Stimulated activated memory B cell treated with anti-CD40 and anti-IgM and Interleukin-4, amounts not matched to agents 10 μg/mL and 1 μg/mL and 100 μg/mL, for 72 hours (primary cell): ENCODE results near the gene F2RL1.
"Not testable (repeated sequence)": the region's sequence is repeated elsewhere in the genome, so short reads cannot be mapped to it uniquely, and the experiment has no call there.

Experiments
- ATAC-seq: fragments of 150-1000 bp; cut with Tn5 transposase; 2 replicates; pipeline ENCODE4 v1.10.0; 2021
- H3K27ac Mint-ChIP-seq: one replicate; pipeline ENCODE4 v1.8.0; 2022; ENCODE audit warnings: mild to moderate bottlenecking, mixed read lengths
- H3K27me3 Mint-ChIP-seq: one replicate; pipeline ENCODE4 v1.8.0; 2022; ENCODE audit warnings: mixed read lengths
- H3K36me3 Mint-ChIP-seq: one replicate; pipeline ENCODE4 v1.8.0; 2022; ENCODE audit warnings: mixed read lengths
- H3K4me1 Mint-ChIP-seq: one replicate; pipeline ENCODE4 v1.8.0; 2022; ENCODE audit warnings: mixed read lengths
- H3K4me3 Mint-ChIP-seq: one replicate; pipeline ENCODE4 v1.8.0; 2022; ENCODE audit warnings: mild to moderate bottlenecking, moderate library complexity, mixed read lengths
- H3K9me3 Mint-ChIP-seq: one replicate; pipeline ENCODE4 v1.8.0; 2022; ENCODE audit warnings: mixed read lengths

Gene F2RL1

GRCh38 chr5:76820526-76820890, 1.7 kb downstream of the F2RL1 start:
- peaks cover 55% of the 10 kb centered on the region for H3K27me3 Mint-ChIP-seq
- H3K27ac Mint-ChIP-seq: no peak overlapping the region
- H3K4me3 Mint-ChIP-seq: no peak overlapping the region
- H3K4me1 Mint-ChIP-seq: peaks cover 18% of the 10 kb centered on the region
- ATAC-seq: no peak
- H3K36me3 Mint-ChIP-seq: no peaks in the 10 kb centered on the region
- no peaks in the 10 kb centered on the region for H3K9me3 Mint-ChIP-seq

GRCh38 chr5:76821136-76821535, 2.3 kb downstream of the F2RL1 start:
- Mint-ChIP-seq H3K27me3 (peaks cover 48% of the 10 kb centered on the region), H3K27ac (no peak overlapping the region), H3K4me3 (no peak overlapping the region), H3K4me1 (peaks cover 18% of the 10 kb centered on the region), H3K36me3 (no peaks in the 10 kb centered on the region), H3K9me3 (no peaks in the 10 kb centered on the region)
- no peak for ATAC-seq

- peaks cover 48% of the 10 kb centered on the region for H3K27me3 Mint-ChIP-seq
- H3K27ac Mint-ChIP-seq, H3K36me3 Mint-ChIP-seq: not testable (repeated sequence)
Measured at GRCh38 chr5:76822105-76822731, 3.4 kb downstream of the F2RL1 start.

GRCh38 chr5:76826416-76826815, 7.6 kb downstream of the F2RL1 start:
- H3K27ac Mint-ChIP-seq, H3K4me1 Mint-ChIP-seq, ATAC-seq, H3K9me3 Mint-ChIP-seq, H3K27me3 Mint-ChIP-seq, H3K4me3 Mint-ChIP-seq, H3K36me3 Mint-ChIP-seq: not testable (repeated sequence)

More at GRCh38 chr5:76822105-76822731, 3.4 kb downstream of the F2RL1 start:
- H3K4me1 Mint-ChIP-seq: peaks cover 18% of the 10 kb centered on the region
- not testable (repeated sequence) for H3K9me3 Mint-ChIP-seq, H3K4me3 Mint-ChIP-seq, ATAC-seq

GRCh38 chr5:76831110-76831452, 12.3 kb downstream of the F2RL1 start:
- H3K27ac Mint-ChIP-seq: no peak overlapping the region
- no peaks in the 10 kb centered on the region for H3K9me3 Mint-ChIP-seq
- H3K36me3 Mint-ChIP-seq: no peaks in the 10 kb centered on the region
- no peaks in the 10 kb centered on the region for H3K27me3 Mint-ChIP-seq
- no peak for ATAC-seq
- no peak overlapping the region for H3K4me3 Mint-ChIP-seq
- H3K4me1 Mint-ChIP-seq: no peaks in the 10 kb centered on the region

GRCh38 chr5:76836181-76836580, 17.4 kb downstream of the F2RL1 start:
- no peaks in the 10 kb centered on the region for H3K9me3 Mint-ChIP-seq
- H3K4me1 Mint-ChIP-seq: no peaks in the 10 kb centered on the region
- no peak for ATAC-seq
- H3K4me3 Mint-ChIP-seq: no peak overlapping the region
- H3K27me3 Mint-ChIP-seq: no peaks in the 10 kb centered on the region
- no peaks in the 10 kb centered on the region for H3K36me3 Mint-ChIP-seq
- H3K27ac Mint-ChIP-seq: no peak overlapping the region

- Mint-ChIP-seq H3K27ac (no peak overlapping the region), H3K4me3 (no peak overlapping the region), H3K36me3 (no peaks in the 10 kb centered on the region), H3K27me3 (peaks cover under 1% of the 10 kb centered on the region), H3K4me1 (no peaks in the 10 kb centered on the region), H3K9me3 (no peaks in the 10 kb centered on the region)
- ATAC-seq: no peak
Measured at GRCh38 chr5:76836585-76836984, 17.8 kb downstream of the F2RL1 start.

- H3K36me3 Mint-ChIP-seq: no peaks in the 10 kb centered on the region
- H3K4me3 Mint-ChIP-seq: no peak overlapping the region
- no peak for ATAC-seq
- peaks cover 17% of the 10 kb centered on the region for H3K27me3 Mint-ChIP-seq
- no peak overlapping the region for H3K27ac Mint-ChIP-seq
- no peaks in the 10 kb centered on the region for H3K4me1 Mint-ChIP-seq
- H3K9me3 Mint-ChIP-seq: peaks cover 2% of the 10 kb centered on the region
Measured at GRCh38 chr5:76838481-76839261, 19.8 kb downstream of the F2RL1 start.

- Mint-ChIP-seq H3K4me1 (no peaks in the 10 kb centered on the region), H3K9me3 (peaks cover 2% of the 10 kb centered on the region), H3K36me3 (no peaks in the 10 kb centered on the region), H3K27me3 (peaks cover 17% of the 10 kb centered on the region), H3K4me3 (no peak overlapping the region), H3K27ac (no peak overlapping the region)
- no peak for ATAC-seq
Measured at GRCh38 chr5:76841361-76841760, 22.5 kb downstream of the F2RL1 start.

GRCh38 chr5:76845890-76846289, 27.1 kb downstream of the F2RL1 start:
- ATAC-seq: no peak
- H3K27ac Mint-ChIP-seq: no peak overlapping the region
- H3K36me3 Mint-ChIP-seq: no peaks in the 10 kb centered on the region
- peaks cover 11% of the 10 kb centered on the region for H3K4me1 Mint-ChIP-seq
- no peak overlapping the region for H3K4me3 Mint-ChIP-seq
- H3K9me3 Mint-ChIP-seq: peaks cover 2% of the 10 kb centered on the region
- H3K27me3 Mint-ChIP-seq: peaks cover 17% of the 10 kb centered on the region

- peak within 1 kb of the TSS; percentile 45 for H3K27ac Mint-ChIP-seq
- H3K4me3 Mint-ChIP-seq: peak within 1 kb of the TSS; percentile 24
- H3K27me3 Mint-ChIP-seq: no peaks in the 10 kb centered on the region
- H3K36me3 Mint-ChIP-seq: no peaks in the 10 kb centered on the region
- peaks cover 3% of the 10 kb centered on the region for H3K9me3 Mint-ChIP-seq
- peaks cover 21% of the 10 kb centered on the region for H3K4me1 Mint-ChIP-seq
- ATAC-seq: no peak
Measured at GRCh38 chr5:76849419-76850291, 30.8 kb downstream of the F2RL1 start, which contains the start of gene S100Z. Gene S100Z, plus strand, starts transcription at chr5:76850014. Its CDS starts 25,346 bp downstream, at chr5:76875360.

- Mint-ChIP-seq H3K4me1 (peaks cover 25% of the 10 kb centered on the region), H3K27ac (peak overlapping the region; percentile 45), H3K4me3 (no peak overlapping the region), H3K36me3 (peaks cover 3% of the 10 kb centered on the region), H3K9me3 (peaks cover 6% of the 10 kb centered on the region), H3K27me3 (no peaks in the 10 kb centered on the region)
- no peak for ATAC-seq
Measured at GRCh38 chr5:76850543-76851145, 31.8 kb downstream of the F2RL1 start.

GRCh38 chr5:76851728-76852369, 33.0 kb downstream of the F2RL1 start:
- H3K4me1 Mint-ChIP-seq: peaks cover 37% of the 10 kb centered on the region
- peak; percentile 25 for ATAC-seq
- H3K27me3 Mint-ChIP-seq: no peaks in the 10 kb centered on the region
- H3K27ac Mint-ChIP-seq: peak overlapping the region; percentile 45
- H3K9me3 Mint-ChIP-seq: peaks cover 7% of the 10 kb centered on the region
- H3K4me3 Mint-ChIP-seq: no peak overlapping the region
- peaks cover 5% of the 10 kb centered on the region for H3K36me3 Mint-ChIP-seq

- Mint-ChIP-seq H3K36me3 (peaks cover 5% of the 10 kb centered on the region), H3K27me3 (no peaks in the 10 kb centered on the region), H3K27ac (no peak overlapping the region), H3K4me1 (peaks cover 40% of the 10 kb centered on the region), H3K4me3 (no peak overlapping the region), H3K9me3 (peaks cover 7% of the 10 kb centered on the region)
- ATAC-seq: no peak
Measured at GRCh38 chr5:76852772-76853171, 33.9 kb downstream of the F2RL1 start.

GRCh38 chr5:76853741-76854140, 34.9 kb downstream of the F2RL1 start:
- not testable (repeated sequence) for H3K9me3 Mint-ChIP-seq, H3K4me3 Mint-ChIP-seq, ATAC-seq, H3K36me3 Mint-ChIP-seq, H3K27me3 Mint-ChIP-seq, H3K27ac Mint-ChIP-seq
- H3K4me1 Mint-ChIP-seq: peaks cover 40% of the 10 kb centered on the region
